Inflammatory macrophage treated with lipopolysaccharide for 1 hour (primary cell): Measurements from ENCODE around the gene TNRC6B.

Source experiments
- DNase-seq, 2 donors: peaks; one replicate each; pipeline ENCODE4 v3.0.0-alpha.2; 2020 to 2022

The TNRC6B gene

DNA sequence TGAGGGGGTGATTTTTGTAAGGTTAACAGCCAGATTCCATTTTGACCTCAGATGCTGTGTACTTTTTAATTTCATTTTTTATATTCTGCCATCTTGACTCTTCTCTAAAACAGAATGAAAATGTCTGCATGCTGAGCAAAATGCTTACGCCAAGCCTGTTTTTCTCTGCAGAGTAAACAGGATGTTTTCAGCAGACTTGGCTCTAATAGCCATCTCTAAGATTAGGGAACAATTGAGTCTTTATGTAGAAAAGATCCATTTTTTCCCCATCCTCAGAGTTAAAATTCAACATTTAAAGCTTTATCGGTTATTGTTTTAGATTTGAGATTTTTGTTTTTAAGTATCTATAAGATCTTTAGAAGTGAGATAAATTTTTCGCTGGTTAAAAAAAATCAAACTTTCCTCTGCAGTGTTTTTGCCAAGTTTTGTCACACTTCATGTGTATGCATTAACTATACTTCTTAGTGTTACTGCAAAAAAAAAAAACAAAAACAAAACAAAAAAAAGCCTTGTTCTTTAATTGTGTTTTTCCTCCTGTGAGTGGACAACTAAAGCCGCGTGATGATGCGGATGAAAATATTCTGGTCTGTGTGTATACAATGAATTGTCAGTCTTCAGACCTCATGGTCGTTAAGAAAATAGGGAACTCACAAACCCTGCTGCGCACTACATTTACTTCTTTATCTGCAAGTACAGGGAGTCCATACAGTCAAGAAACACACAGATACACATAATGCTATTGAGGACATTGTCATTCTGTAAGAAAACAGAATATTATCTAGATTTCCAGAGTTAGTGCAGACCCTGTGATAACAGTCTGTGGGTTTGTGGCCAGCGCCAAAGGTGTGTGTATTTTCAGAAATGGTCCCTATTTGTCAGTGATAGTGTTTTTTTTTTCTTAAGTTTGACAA lies 151.1 kb downstream of the TNRC6B start:
- DNase-seq, result peak in 1 of 2 donors; percentile 15

DNA sequence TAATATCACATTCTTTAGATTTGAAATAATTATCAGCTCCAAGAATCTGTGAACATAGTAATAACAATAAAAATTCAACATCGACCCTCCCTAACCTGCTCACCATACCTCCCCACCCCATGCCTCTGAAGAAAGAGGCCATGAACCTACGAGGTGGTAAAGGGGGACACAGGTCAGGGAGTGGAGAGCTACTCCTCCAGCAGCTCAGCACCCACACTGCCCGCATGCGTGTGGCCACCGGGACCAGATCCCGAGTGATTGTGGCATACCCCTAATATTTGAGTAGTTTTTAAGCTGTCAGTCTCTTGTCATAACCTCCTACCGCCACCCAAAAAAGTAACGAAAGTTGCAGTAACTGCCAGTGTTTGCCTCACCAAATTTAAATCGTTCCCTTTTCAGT lies 151.7 kb downstream of the TNRC6B start:
- no peak for DNase-seq

DNA sequence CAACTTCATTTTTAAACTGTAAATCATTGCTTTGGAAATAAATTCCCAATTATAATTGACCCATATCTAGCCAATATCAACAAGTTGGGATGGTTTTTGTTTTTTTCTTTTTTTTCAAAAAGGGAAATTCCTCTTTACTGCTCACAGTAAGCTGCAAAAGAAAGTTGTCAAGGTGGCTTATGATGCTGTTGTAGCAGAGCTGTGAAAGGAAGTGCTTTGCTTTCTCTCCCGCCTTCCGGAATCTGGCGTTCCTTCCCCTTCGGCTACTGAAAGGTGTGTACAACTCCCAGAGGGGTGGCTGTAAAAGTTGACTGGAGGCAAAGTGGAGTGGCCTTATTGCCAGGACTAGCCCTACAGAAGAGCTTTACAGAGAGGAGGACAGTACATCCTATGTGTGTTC lies 152.4 kb downstream of the TNRC6B start:
- DNase-seq, result no peak

- peak; percentile 35 to 54 for DNase-seq
Measured at GRCh38 chr22:40330615-40331014, 152.9 kb downstream of the TNRC6B start.

DNA sequence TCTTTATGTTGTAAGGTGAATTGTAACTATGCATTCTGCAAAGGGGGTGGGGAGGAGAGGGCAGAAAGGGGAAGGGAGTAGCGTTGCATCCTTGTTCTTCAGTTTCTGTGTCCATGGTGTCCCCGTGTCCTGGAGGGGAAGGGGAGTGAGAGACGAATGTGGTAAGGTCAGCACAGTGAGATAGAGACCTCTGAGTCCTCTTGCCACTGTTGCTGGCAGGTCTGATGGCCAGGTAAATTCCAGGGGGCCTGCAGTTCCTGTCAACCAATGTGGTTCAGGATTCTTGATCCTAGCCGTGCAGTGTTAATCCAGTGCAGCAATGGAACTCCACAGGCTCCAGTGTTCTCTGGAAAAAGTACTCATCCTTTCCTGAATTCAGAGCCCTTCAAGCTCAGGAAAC lies 154.0 kb downstream of the TNRC6B start:
- no peak for DNase-seq

DNA sequence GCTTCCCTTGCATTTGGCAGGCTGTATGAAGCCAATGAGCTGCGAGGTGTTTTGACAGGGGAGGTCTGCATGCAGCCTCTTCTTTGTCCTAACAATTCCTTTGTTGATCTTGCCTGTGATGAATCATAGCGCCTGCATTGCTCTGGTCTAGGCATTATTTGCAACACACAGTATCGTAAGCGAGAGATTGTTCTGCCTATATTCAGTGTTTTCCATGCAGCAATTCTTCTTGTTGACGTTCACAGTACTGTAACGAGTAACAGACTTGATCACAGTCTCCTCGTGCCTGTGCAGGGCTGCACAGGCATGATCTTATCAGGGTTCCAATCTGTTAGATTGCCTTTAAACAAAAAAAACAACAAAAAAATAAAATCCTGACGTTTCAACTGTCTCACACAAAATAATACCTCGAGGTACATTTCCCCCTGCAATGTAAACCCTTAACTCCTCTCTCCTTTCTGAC lies 154.6 kb downstream of the TNRC6B start:
- DNase-seq, result no peak

DNA sequence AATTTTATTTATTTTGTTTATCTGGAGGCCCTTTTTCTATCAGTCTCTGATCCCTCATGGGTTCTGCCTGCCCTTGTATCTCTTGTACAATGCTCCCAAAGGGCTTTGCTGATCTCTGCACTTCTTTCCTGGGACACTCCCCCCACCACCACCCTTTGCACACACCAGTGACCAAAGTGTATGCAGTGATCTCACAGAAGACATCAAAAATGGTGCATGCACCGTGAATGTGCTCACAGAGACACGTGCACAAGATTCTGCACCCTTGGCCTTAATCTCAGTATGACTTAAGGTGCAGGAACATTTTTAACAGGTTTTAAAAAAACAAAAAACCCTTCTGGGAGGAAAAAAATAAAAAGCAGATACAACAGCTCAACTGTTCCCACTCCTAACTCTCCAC lies 156.3 kb downstream of the TNRC6B start:
- DNase-seq, result no peak

DNA sequence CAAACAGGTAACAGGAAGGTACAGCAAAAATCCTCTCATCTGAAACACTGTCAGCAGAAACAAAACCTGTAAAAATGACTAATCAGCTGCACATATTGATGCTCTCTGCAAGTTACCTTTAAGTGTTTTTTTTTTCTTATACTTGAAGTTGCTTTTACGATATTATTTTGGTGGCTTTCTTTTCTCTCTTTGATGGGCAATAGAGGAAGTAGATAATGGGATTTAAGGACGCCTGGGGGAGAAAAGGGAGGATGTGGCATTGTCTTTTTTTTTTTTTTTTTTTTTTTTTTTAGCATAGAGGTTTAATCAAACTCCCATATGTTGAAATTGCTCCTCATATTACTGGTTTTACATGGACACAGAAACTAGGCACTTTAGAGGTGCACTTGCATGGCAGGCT lies 157.2 kb downstream of the TNRC6B start:
- DNase-seq, result no peak

DNA sequence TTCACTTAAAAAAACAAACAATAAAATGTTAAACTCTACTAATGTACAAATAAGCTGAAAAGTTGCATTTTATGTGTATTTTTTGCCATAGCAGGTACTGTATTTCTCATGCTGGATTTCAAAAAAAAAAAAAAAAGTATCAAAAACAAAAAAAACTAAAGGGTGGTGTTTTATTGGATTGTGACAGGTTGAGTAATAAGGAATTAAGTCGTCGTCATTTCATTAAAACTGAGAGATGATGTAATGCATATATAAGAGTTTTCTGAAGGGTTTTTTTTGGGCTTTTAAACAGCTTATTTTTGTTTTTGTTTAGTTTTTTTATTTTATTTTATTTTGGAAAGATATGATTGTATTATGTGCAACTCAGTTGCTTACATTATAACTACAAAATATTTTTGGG lies 157.6 kb downstream of the TNRC6B start:
- no peak for DNase-seq

DNA sequence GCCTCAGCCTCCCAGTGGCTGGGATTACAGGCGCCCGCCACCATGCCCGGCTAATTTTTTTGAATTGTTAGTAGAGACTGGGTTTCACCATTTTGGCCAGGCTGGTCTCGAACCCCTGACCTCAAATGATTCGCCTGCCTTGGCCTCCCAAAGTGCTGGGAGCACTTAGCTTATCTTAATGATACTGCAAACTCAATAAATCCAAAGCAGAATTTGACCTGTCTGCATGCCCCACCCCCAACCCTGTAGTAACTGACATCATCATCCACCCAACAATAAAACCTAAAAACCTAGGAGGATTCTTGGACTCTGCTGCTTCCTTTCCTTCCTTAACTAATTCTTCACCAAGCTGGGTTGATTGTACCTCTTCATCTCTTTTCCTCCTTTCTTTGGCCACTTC lies 162.3 kb downstream of the TNRC6B start:
- no peak for DNase-seq

DNA sequence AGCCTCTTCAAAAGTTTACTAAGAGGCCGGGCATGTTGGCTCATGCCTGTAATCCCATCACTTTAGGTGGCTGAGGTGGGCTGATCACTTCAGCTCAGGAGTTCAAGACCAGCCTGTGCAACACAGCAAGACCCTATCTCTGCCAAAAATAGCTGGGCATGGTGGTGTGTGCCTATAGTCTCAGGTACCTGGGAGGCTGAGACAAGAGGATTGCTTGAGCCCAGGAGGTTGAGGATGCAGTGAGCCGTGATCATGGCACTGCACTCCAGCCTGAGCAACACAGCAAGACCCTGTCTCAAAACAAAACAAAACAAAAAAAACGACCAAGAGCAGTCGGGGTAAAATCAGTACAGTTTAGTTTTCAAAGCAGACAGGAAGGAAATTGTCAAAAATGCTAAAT lies 163.9 kb downstream of the TNRC6B start:
- DNase-seq, result no peak

GRCh38 chr22:40342521-40342920 lies 164.8 kb downstream of the TNRC6B start:
- DNase-seq, result no peak

DNA sequence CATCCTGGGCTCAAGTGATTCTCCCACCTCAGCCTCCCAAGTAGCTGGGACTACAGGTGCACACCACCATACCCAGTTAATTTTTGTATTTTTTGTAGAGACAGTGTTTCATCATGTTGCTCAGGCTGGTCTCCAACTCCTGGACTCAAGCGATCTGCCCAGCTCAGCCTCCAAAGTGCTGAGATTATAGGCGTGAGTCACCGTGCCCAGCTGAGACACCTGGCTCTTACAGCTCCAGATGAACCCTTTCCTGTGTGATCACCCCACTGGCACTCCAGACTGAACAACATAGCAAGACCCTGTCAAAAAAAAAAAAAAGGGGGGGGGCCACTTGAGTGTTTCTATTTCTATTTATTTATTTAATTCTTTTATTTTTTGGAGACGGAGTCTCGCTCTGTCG lies 167.5 kb downstream of the TNRC6B start:
- DNase-seq, result no peak

DNA sequence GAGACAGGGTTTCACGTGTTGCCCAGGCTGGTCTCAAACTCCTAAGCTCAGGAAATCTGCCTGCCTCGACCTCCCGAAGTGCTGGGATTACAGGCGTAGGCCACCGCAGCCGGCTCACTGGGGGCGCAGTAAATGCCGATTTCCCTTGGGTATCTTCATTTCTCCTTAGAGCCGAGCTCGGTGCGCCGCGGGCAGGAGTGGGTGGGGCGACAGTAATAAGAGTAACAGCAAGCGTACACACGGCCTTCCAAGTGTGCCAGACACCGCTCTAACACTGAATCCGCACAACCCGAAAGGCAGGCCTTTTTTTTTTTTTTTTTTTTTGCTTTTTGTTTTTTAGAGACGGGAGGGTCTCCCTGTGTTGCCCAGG lies 168.1 kb downstream of the TNRC6B start:
- DNase-seq, result no peak

DNA sequence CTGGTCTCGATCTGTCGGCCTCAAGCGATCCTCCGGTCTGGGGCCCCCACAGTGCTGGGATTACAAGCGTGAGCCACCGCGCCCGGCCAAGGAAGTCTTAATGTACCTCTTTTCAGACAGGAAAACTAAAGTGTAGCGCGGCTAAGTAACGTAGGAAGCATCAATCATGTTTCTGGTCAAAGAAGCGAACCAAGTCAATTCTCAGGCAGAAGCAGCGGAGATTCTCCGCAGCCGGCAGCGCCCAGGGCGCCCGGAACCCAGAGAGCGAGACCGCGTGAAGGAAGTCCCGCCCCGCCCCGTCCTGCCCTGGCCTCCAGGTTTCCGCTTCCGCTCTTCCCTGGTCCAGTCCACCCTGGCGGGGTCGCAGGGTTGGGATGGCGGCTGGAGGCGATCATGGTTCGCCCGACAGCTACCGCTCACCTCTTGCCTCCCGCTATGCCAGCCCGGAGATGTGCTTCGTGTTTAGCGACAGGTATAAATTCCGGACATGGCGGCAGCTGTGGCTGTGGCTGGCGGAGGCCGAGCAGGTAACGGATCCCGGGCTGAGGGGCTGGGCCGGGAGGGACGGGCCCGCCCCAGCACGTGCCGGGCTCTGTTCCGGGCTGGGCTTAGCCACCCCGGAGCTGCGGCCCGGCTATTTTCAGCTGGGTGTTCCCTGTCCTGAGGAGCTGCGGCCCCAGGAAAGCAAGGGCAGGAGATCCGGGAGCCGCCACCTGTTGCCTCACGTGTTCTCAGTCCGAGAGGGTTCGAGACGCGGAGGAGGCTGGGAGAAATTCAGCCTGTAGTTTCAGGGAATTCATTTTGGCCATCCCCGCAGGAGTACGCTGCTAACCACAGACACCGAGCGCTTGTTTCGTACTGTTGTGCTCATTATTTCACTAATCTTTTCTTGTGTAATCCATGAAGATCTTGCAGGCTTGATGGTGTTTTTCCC lies 168.7 kb downstream of the TNRC6B start, which contains the start of gene ADSL:
Gene ADSL (plus strand): TSS at position 316 of the 934 bp plus-strand sequence. CDS start 59 bp downstream, at position 375.
- peak; percentile 78 to 89 for DNase-seq

- DNase-seq, result no peak
Measured at GRCh38 chr22:40347300-40347699, 169.6 kb downstream of the TNRC6B start.

- peak in 1 of 2 donors; percentile 60 for DNase-seq
Measured at GRCh38 chr22:40348025-40348658, 170.4 kb downstream of the TNRC6B start.

- DNase-seq, result no peak
Measured at GRCh38 chr22:40352763-40353162, 175.0 kb downstream of the TNRC6B start.

GRCh38 chr22:40361100-40361499 lies 183.4 kb downstream of the TNRC6B start:
- DNase-seq, result no peak

- no peak for DNase-seq
Measured at GRCh38 chr22:40363059-40363458, 185.3 kb downstream of the TNRC6B start.

- DNase-seq, result no peak
Measured at GRCh38 chr22:40364431-40364830, 186.7 kb downstream of the TNRC6B start.

GRCh38 chr22:40366068-40366467 lies 188.3 kb downstream of the TNRC6B start:
- no peak for DNase-seq

- no peak for DNase-seq
Measured at GRCh38 chr22:40367342-40367741, 189.6 kb downstream of the TNRC6B start.
